ENCODE results near the gene UST.

The UST gene

DNA sequence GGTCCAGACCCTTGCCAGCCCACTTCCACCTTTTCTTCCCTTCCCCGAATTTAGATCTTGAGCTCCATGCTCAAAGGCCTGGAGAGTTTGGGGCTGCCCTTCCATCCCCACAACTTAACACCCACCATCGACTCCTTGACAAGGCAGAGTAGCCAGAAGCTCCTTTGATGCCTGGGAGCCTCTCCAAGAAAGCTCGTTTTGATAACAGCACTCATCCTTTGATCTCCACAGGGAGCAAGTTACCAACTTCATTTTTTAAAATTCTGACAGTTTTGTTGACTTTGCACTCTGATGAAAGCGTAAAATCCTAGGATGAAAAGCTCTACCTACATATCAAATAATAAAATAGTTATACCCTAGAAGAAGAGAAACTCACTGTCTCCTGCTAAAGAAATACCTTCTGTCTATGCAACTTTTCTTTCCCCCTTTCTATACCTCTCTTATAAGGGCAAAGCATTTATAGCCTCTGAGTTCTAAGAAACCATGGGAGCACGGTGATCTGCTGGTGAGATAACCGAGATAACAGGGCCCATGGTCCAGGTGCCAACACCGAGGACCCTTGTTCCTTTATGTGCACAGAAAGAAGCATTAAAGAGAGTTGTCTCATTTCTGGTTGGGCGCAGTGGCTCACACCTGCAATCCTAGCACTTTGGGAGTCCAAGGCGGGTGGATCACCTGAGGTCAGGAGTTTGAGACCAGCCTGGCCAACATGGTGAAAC lies 134.9 kb downstream of the UST start:
- Histone ChIP-seq H3K4me2 (ENCODE audit: low read depth, low read length, poor library complexity, severe bottlenecking) (no peak overlapping the region), H3K9me3 (ENCODE audit: insufficient read depth, low read length) (no peaks in the 10 kb centered on the region), H3F3A (ENCODE audit: insufficient read depth) (no peaks in the 10 kb centered on the region), H3K27ac (ENCODE audit: low read depth, low read length) (no peak overlapping the region), H3K27me3 (ENCODE audit: low read length) (no peaks in the 10 kb centered on the region), H3K4me3 (ENCODE audit: insufficient read depth, low read length, poor library complexity, severe bottlenecking) (no peak overlapping the region), H3K79me2 (ENCODE audit: insufficient read depth, low read length) (no peaks in the 10 kb centered on the region), H4K20me1 (ENCODE audit: low read depth, low read length) (no peaks in the 10 kb centered on the region), H2AFZ (ENCODE audit: low read depth, low read length, severe bottlenecking) (no peak overlapping the region), H3K36me3 (ENCODE audit: low read length) (no peaks in the 10 kb centered on the region), H3K9me2 (replicated peaks; ENCODE audit: insufficient read depth, low read length) (no peaks in the 10 kb centered on the region), H3K9ac (ENCODE audit: low read length) (no peak overlapping the region)
- TF ChIP-seq EZH2phosphoT487 (conservative IDR thresholded peaks at IDR 0.05; ENCODE audit: low read length): no peak
- TF ChIP-seq, protein P1, sequence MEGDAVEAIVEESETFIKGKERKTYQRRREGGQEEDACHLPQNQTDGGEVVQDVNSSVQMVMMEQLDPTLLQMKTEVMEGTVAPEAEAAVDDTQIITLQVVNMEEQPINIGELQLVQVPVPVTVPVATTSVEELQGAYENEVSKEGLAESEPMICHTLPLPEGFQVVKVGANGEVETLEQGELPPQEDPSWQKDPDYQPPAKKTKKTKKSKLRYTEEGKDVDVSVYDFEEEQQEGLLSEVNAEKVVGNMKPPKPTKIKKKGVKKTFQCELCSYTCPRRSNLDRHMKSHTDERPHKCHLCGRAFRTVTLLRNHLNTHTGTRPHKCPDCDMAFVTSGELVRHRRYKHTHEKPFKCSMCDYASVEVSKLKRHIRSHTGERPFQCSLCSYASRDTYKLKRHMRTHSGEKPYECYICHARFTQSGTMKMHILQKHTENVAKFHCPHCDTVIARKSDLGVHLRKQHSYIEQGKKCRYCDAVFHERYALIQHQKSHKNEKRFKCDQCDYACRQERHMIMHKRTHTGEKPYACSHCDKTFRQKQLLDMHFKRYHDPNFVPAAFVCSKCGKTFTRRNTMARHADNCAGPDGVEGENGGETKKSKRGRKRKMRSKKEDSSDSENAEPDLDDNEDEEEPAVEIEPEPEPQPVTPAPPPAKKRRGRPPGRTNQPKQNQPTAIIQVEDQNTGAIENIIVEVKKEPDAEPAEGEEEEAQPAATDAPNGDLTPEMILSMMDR (IDR thresholded peaks at IDR 0.05; ENCODE audit: insufficient read depth, low read length, poor library complexity, severe bottlenecking): no peak

DNA sequence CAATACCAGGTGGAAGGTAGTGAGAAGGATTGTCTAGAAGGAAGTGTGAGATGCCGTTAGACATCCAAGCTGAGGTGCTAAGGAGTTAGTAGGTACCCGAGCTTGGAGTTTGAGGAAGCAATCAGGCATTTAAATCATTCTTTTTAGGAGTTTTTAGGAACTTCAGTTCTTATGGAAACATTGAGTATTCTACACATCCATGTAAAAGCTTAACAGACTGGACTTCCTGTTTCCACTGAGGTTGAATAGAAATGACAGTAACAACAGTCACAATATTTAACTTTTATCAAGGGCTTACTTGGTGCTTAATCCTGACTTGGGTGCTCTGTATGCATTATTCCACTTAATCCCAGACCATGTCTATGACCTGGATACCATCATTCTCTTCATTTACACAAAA lies 136.4 kb downstream of the UST start:
- H2AFZ ChIP-seq (ENCODE audit: low read depth, low read length, severe bottlenecking): no peak overlapping the region
- H3K9me2 ChIP-seq (replicated peaks; ENCODE audit: insufficient read depth, low read length): no peaks in the 10 kb centered on the region
- no peak overlapping the region for H3K9ac ChIP-seq (ENCODE audit: low read length)
- H3K27ac ChIP-seq (ENCODE audit: low read depth, low read length): no peak overlapping the region
- no peak overlapping the region for H3K4me3 ChIP-seq (ENCODE audit: insufficient read depth, low read length, poor library complexity, severe bottlenecking)
- H3K27me3 ChIP-seq (ENCODE audit: low read length): no peaks in the 10 kb centered on the region
- H3K9me3 ChIP-seq (ENCODE audit: insufficient read depth, low read length): no peaks in the 10 kb centered on the region
- H4K20me1 ChIP-seq (ENCODE audit: low read depth, low read length): no peaks in the 10 kb centered on the region
- H3K36me3 ChIP-seq (ENCODE audit: low read length): no peaks in the 10 kb centered on the region
- H3K79me2 ChIP-seq (ENCODE audit: insufficient read depth, low read length): no peaks in the 10 kb centered on the region
- no peak overlapping the region for H3K4me2 ChIP-seq (ENCODE audit: low read depth, low read length, poor library complexity, severe bottlenecking)
- TF ChIP-seq EZH2phosphoT487 (conservative IDR thresholded peaks at IDR 0.05; ENCODE audit: low read length): no peak
- H3F3A ChIP-seq (ENCODE audit: insufficient read depth): no peaks in the 10 kb centered on the region

DNA sequence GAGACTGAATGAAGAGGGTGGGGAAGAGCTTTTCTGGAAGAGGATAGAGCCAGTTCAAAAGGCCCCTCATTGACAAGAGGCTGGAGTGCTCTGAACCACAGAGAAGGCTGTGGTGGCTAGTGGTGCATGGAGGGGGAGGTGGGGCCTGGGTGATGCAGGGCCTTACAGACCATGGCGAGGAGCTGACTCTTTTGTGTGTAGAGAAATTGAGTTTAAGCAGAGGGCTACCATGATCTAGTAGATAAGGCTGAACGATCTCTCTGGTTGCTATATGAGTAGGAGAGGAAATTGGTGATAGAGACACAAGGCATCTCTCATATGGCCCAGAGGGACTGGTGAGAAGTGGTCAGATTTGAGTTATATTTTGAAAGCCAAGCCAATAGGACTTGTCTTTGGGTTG lies 137.6 kb downstream of the UST start:
- H3K27me3 ChIP-seq (ENCODE audit: low read length): no peaks in the 10 kb centered on the region
- H4K20me1 ChIP-seq (ENCODE audit: low read depth, low read length): no peaks in the 10 kb centered on the region
- H3K27ac ChIP-seq (ENCODE audit: low read depth, low read length): no peak overlapping the region
- H3K9me3 ChIP-seq (ENCODE audit: insufficient read depth, low read length): no peaks in the 10 kb centered on the region
- no peaks in the 10 kb centered on the region for H3K79me2 ChIP-seq (ENCODE audit: insufficient read depth, low read length)
- TF ChIP-seq EZH2phosphoT487 (conservative IDR thresholded peaks at IDR 0.05; ENCODE audit: low read length): no peak
- TF ChIP-seq, protein P1 (IDR thresholded peaks at IDR 0.05; ENCODE audit: insufficient read depth, low read length, poor library complexity, severe bottlenecking): no peak
- no peaks in the 10 kb centered on the region for H3K9me2 ChIP-seq (replicated peaks; ENCODE audit: insufficient read depth, low read length)
- no peak overlapping the region for H3K4me2 ChIP-seq (ENCODE audit: low read depth, low read length, poor library complexity, severe bottlenecking)
- H3K36me3 ChIP-seq (ENCODE audit: low read length): no peaks in the 10 kb centered on the region
- no peak overlapping the region for H3K4me3 ChIP-seq (ENCODE audit: insufficient read depth, low read length, poor library complexity, severe bottlenecking)
- no peak overlapping the region for H2AFZ ChIP-seq (ENCODE audit: low read depth, low read length, severe bottlenecking)
- no peak overlapping the region for H3K9ac ChIP-seq (ENCODE audit: low read length)
- no peaks in the 10 kb centered on the region for H3F3A ChIP-seq (ENCODE audit: insufficient read depth)

DNA sequence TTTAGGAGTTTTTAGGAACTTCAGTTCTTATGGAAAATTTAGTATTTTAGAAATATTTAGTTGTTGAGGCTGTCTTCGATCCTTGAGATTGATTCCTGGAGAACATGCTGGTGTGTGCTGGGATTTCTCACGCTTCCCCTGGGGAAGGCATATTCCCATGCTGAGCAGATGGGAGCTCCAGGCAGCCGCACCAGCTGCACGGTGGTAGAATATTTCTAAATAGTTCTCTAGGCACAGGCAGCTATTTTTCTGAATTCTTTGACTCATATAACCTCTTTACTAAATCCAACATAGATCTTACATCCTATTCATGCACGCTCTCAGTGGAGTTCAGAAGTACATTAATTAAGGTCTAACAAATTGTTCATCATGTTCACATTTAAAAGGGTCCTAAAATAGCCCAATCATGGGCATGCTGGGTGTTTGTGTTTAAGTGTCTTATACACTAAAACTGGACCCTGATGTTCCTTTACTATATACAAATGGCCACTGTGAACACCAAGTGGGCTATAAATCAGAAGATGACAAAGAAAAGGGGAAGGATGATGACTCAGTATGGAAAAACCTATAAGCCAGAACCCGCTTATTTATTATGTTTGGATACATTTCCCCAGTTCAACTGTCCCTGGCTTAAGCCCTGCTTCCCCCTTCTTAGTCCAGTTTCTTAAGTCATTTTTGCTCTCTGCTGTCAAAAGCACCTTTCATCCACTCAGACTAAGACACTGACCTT lies 138.5 kb downstream of the UST start:
- Histone ChIP-seq H3F3A (ENCODE audit: insufficient read depth) (no peaks in the 10 kb centered on the region), H3K4me2 (ENCODE audit: low read depth, low read length, poor library complexity, severe bottlenecking) (no peak overlapping the region), H3K79me2 (ENCODE audit: insufficient read depth, low read length) (no peaks in the 10 kb centered on the region), H3K27me3 (ENCODE audit: low read length) (no peaks in the 10 kb centered on the region; the same call in 1 of the 2 replicates), H3K9me3 (ENCODE audit: insufficient read depth, low read length) (no peaks in the 10 kb centered on the region), H2AFZ (ENCODE audit: low read depth, low read length, severe bottlenecking) (no peak overlapping the region), H3K9me2 (replicated peaks; ENCODE audit: insufficient read depth, low read length) (no peaks in the 10 kb centered on the region), H3K36me3 (ENCODE audit: low read length) (no peaks in the 10 kb centered on the region), H4K20me1 (ENCODE audit: low read depth, low read length) (no peaks in the 10 kb centered on the region), H3K9ac (ENCODE audit: low read length) (no peak overlapping the region), H3K27ac (ENCODE audit: low read depth, low read length) (no peak overlapping the region), H3K4me3 (ENCODE audit: insufficient read depth, low read length, poor library complexity, severe bottlenecking) (no peak overlapping the region)
- TF ChIP-seq EZH2phosphoT487 (conservative IDR thresholded peaks at IDR 0.05; ENCODE audit: low read length): no peak
- TF ChIP-seq, protein P1 (IDR thresholded peaks at IDR 0.05; ENCODE audit: insufficient read depth, low read length, poor library complexity, severe bottlenecking): no peak

Measured in SU-DHL-6 (cell line).